ENCODE measurements around the gene VAV3.

The VAV3 gene

DNA sequence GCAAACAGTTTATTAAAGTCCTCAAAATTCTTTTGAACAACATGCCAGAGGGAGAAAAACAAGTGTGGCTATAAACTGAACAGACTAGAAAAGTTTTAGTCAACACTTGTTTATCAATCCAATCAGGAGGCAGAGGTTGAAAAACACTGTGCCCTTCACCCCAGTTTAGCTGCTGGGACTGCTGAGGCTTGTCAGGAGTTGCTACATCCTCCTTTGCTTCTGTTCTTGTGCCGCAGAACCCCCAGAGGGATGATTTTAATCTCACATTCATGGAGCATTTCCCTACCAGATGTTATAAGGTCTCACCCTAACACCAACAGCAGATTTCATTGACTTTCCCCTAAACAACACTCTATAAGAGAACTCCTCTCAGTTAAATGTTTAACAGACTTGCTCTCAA, 321.2 kb downstream of the VAV3 start:
- no peak for DNase-seq (ENCODE audit: low spot score)

DNA sequence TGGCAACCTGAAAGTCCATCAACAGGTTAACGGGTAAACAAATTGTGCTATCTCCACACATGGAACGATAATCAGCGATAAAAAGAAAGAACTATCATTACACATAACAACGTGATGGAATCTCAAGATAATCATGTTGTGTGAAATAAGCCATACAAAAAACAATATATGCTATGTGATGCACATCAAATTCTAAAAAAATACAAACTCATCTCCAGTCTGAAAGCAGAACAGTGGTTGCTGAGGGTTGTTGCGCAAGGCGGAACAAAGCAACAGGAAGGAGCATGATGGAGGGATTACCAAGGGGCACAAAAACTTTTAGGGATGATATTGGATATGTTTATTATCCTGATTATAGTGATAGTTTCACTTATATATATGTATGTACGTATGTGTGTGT, 324.8 kb downstream of the VAV3 start:
- DNase-seq (ENCODE audit: low spot score) = no peak

DNA sequence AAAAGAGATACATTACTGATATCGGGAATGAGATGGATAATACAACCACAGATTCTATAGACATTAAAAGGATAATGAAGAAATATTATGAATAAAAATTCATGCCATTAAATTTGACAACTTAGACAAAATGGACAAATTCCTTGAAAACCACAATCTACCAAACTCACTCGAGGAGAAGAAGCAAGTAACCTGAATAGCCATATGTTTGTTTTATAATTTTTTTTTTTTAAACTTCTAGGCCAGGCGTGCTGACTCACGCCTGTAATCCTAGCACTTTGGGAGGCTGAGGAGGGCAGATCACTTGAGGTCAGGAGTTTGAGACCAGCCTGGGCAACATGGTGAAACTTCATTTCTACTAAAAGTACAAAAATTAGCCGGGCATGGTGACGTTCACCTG, 327.9 kb downstream of the VAV3 start:
- no peak for DNase-seq (ENCODE audit: low spot score)

DNA sequence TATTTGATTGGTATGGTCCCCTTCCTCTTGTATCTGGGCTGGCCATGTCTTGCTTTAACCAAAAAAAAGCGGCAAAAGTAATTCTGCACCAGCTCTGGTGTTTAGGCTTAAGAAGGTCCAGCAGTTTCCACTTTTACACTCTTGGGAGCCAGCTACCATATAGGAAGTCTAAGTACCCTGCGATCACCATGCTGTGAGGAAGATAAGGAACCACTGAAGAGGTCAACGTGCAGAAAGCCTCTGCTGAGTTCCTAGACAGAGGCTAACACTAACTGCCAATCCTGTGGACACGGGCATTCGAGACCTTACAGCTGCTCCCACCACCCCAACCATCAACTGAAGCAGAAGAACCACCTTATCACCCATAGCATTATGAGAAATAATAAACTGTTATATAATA, 331.4 kb downstream of the VAV3 start:
- no peak for DNase-seq (ENCODE audit: low spot score)

DNA sequence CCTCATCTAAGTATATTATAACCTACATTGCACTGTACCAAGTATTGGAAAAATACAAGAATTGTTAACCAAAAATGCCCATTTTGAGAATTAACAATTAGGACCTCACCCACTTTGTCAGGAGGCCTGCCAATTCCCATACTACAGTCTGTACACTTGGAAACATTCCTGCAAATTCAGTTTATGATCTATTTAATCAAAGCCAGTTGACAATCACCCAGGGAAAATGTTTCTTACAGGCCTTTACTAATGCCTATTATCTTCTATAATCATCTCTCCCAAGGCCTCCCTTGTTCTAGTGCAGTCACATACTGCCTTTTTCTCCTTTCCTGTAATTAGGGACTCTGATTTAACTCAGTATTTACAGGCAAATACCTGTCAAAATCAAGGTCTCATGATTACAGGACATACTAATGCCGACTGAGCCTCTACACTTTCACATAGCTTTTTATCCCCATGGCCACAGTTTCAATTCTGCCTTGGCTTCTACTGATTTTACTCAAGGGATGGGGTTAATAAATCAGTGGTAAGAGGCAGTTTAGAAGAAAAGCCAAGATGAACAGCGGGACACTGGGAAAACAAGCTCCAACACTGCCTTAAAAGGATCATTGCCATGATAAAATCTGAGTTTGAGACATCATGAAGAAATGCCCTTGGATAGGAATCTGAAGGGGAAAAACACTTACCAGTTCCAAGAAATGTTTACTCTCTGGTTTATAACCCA, 338.7 kb downstream of the VAV3 start:
- DNase-seq (ENCODE audit: low spot score) = no peak

DNA sequence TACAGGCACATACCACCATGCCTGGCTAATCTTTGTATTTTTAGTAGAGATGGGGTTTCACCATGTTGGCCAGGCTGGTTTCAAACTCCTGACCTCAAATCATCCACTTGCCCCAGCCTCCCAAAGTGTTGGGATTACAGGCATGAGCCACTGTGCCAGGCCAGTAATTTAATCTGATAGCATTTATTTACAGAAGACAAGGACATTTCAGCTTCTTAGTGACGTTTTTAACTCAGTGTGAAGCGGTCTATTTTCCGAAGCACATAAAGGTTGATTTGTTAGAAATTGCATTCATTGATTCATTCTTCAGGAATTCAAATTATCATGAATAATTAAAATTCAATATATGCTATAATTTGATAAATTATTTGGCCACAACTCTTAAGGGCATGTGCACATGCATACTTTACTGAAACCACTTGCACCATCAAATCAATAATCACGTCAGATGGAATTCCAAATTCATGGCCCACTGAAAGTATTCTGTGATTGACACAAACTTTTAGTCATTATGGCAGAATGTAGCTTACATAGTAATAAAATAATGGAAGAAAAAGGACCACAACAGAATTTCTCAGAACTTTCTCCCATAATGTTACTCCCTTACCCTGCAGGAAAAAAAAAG, 339.5 kb downstream of the VAV3 start:
- no peak for DNase-seq (ENCODE audit: low spot score)

DNA sequence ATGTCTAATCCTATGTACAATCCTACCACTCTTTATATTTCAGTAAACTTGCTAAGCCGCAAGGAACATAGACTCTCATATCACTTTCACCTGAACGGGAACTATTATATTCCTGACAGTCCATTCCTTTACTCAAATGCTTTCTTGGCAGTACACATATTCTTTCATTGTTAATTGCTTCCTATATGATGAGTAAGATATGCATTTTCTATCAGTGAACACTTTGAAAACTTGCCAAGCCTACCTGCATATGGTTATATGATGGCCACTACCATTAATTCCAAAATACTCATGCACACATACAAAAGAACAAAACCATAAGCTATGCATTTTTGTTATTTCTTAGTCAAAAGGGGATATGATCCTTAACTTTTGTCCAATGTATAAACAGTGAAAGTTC, 341.5 kb downstream of the VAV3 start:
- no peak for DNase-seq (ENCODE audit: low spot score)

DNA sequence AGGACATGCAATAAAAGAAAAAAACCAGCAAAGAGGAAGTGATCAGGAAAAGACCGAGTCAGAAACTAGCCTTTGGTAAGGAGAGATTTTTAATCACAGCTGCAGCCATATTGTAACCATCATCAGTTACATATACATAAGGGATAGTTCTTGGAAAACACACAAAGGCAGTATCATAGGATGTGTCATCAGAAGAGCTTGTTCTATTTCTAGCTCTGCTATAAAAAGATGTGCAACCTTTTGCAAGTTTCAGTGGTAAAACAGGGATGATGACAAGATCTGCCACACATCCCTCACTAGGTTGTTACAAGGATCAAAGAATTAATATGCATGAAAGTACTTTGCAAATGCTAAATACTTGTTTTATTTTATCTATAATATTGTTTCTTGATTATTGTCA, 342.0 kb downstream of the VAV3 start:
- peak; percentile 4 for DNase-seq (ENCODE audit: low spot score)

DNA sequence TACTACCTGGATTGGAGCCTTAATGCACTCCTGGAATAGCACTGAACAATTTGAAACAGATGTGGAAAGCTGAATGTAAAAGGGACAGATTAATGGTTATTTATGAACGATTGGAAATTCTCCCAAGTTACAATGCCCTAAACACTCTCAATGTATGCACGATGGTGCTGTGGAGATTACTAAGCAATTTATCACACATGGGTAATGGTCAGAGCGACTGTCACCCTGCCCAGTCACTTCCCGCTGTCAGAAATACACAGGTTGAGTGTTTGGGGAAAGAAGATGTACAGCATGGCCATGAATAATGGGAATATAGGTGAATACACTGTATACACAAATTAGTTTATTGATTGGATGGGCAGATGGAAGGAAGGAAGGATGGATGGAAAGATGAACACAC, 342.4 kb downstream of the VAV3 start:
- DNase-seq (ENCODE audit: low spot score) = no peak

DNA sequence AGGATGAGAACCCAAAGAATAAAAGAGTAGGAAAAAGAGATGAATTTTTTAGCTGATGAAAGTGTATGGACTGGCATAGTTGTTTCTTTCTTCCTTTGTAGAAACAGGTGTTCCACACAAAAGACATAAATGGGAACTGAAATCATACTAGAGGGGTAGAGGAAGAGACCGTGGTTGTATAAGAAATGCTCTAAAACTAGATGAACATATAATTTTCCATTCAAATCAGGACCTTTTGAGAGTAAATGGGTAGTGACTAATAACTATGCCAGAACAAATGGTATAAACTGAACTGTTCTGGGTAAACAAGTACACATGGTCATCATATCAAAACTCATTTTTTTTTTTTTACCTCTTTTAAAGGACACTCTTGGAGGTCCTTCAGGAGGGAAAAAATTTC, 344.2 kb downstream of the VAV3 start:
- no peak for DNase-seq (ENCODE audit: low spot score)

DNA sequence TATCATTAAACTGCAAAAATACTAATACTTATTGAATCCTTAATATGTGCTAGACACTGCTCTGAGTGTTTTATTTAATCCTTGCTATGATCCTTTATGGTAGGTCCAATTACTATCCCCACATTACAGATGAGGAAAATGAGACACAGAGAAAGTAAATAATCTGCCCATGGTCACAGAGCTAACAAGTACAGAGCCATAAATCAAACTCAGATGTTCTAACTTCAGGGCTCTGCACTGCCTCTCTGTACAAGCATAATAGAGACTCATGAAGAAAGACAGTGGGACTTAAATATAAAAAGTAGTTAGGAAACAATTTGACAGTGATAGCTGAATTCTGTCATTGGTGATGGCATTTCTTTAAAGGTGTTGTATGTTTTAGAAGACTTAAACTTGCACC, 346.4 kb downstream of the VAV3 start:
- no peak for DNase-seq (ENCODE audit: low spot score)

DNA sequence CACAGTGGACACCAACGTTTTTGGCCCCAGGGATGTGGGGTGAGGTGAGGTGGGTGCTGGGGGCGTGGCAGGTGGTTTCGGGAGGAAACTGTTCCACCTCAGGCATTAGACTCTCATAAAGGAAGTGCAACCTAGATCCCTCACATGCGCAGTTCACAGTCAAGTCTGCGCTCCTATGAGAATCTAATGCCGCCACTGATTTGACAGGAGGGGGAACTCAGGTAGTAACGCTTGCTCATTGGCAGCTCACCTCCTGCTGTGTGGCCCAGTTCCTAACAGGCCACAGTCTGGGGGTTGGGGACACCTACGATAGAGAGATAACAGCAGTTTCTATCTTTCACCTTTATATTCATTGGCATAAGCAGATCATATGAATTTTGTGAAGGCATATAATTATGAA, 347.1 kb downstream of the VAV3 start:
- DNase-seq (ENCODE audit: low spot score) = no peak

DNA sequence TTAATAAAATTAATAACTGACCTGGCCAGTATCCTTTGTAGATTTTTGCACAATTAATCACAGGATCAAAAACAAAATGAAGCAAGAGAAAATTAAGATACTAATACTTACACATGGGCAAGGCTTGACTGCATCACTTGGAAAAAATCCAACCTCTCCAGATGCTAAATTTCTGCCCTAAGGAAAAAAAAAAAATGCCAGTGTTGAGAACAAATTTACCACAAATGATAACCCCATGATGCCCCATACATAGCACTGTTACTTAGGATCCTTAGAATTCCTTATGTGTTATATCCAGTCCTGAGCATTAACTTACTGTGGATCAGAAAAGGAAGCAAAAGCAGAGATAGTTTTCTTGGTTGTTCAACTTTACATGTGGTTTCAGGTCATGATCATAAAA, 347.5 kb downstream of the VAV3 start:
- no peak for DNase-seq (ENCODE audit: low spot score)

DNA sequence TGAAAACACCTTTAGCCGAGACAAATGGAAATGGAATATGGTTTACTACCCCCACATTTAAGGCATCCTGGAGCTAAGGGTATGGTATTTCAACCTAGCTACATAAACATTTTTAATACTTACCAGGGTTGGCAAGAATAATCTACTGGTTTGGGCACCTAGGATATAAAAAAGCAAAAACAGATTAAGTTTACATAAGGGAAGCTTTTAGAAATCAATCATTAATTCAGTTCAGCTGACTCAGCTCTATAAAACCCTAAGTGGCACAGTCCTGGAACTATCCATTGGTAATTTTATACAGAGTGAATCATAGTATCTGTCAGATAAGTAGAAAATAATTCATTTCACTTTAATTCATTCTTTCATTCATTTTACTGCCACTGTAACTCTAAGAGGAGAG, 355.2 kb downstream of the VAV3 start:
- peak; percentile 72 for DNase-seq (ENCODE audit: low spot score)

DNA sequence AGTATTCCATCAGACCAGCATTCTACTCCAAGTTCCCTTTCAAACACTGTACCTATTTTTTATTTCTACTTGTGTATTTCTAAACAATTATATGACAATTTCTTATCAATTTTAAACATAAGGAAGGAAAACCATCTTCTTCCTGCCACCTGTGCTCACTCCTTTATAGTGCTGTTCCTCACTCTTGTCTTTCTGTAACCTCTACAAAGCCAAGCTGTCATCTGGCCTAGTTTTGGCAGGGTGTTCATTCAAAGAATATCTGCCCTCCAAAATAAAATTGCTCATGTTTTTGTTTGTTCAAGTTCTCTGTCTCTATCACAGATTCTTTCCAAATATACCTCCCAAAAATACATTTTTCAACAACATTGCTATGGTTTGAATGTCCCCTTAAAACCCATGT, 360.2 kb downstream of the VAV3 start:
- no peak for DNase-seq (ENCODE audit: low spot score)

DNA sequence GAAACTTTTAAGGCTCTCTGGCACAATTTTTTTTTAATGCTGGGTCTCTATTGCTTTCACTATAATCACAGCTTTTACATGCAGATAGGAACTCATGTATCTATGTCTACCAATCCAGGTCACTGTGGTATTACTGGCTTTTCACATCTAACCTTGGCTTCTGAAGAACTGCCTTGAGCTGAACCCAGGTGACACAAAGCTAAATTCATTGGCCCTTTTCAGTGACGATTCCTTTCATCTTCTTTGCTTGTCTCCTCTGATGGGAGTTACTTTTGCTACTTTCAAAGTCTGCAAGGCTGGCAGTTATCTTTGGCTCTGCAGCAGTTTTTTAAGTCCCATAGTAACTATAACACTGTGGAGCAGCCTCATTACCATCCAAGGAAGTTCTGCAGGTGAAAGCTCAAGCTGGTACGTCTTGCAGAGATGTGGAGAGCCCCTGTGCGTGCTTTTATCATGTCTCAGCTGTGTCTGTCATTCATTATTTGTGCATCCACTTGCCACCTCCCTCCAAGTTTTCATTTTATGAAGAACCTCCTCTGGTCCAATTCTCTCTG, 364.3 kb downstream of the VAV3 start:
- DNase-seq (ENCODE audit: low spot score) = no peak

DNA sequence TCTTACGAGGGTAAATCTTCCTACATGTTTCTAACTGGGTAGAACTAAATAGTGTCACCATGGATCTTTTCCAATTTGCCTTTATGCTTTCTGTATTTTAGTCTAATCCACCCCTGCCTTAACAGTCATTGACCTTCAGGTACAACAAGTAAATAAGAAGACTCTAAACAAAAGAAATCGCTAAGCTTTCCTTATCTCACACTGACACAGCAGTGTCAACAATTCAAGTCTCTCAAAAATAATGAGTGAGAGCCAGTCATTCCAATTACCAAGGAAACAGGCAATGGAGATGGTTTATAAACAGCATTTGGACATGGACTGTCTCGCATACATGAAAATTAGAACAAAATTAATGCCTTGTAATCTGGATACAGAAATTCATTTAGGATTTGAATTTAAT, 365.8 kb downstream of the VAV3 start:
- no peak for DNase-seq (ENCODE audit: low spot score)

DNA sequence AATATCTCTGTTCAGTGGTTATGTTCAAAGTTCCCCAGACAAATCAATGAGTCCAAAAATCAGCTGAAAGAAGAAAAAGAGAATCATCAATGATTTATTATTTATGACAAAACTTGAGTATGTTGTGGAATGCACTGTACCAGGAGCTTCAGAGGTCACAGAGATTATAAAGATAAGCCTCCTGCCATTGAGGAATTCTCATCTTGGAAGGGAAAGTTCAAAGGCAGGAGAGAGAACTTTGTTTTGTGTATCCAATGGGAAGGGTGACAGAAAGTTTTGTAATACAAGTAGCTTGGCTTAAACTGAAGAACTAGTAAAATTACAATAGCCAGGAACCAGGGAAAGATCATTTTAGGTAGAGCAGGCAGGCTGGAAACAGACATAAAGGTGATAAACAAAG, 367.7 kb downstream of the VAV3 start:
- no peak for DNase-seq (ENCODE audit: low spot score)

DNA sequence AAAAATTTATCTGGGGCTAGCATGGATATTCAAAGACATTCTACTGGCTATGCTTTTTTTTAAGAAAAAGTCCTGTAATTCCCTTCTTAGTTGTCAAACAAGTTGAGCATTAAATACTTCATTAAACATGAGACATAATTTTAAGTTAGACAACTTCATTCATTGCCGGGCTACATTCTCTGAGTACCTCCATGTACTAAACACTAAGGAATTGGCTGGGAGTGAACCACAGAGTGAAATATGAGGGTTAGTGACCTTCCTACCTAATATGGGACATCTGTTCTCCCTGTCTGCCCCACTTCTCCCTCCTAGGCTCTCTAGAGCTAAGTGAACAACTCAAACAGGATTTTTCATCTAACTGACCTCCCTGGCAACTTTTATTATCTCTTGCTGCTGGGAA, 370.4 kb downstream of the VAV3 start:
- DNase-seq (ENCODE audit: low spot score) = peak; percentile 30

DNA sequence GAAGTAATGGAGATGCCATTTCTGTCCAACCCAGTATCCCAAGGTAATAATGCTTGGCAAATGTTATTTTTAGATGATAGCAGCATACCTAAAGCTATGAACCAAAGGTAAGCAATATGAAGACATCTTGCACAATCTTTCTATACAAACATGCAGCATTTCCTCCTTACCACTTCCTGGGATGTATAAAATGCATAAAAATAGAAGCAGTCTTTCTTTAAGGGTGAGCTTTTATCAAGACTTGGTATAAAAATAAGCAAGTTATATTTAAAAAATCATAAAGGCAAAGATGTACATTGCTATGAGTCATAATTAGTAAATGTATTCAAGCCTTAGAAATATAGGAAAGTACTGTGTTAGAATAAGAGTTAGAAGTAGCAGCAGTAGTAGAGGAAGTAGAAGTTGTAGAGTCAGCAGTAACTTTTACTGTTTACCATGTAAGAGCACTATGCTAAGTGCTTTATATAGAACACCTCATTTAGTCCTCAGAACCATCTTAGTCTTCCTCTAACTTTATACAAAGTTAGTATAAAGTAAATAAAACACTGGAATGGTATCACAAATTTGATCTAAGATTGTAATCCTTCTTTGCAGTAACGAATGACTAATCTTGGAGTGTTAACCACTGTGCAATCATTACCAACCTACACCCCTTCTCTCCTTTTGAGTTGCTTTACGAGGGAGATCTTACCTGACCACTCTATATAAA, 371.3 kb downstream of the VAV3 start:
- DNase-seq (ENCODE audit: low spot score) = peak; percentile 33

DNA sequence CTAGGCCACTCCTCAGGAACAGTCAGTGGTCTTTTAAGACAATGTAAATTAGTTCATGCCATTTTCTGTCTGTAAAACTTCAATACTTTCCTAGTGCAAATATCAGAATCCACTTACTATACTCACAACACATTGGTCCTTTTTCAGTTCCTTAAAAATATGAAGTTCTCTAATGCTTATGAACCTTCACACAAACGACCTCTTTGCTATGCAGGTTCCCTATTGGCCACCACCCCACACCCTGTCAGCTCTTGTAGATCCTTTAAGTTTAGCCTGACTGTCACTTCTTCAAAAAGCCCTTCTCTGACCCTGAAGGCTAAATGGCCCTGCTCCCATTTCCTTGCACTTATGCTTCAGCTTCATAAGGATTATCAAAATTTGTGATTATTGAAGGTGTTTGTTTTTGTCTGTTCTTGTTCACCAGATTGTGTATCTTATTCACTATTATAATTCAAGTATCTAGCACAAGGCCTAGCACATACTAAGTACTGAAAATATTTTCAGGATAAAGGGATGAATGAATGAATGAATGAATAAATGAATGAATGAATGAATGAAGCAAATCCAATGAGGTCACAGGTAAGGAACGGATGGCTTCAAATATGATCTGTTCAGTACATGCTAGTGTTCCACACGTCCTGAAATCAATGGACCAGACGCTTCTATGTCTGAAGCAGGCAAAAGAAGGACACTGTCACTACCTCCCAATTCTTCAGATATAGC, 373.9 kb downstream of the VAV3 start:
- DNase-seq (ENCODE audit: low spot score) = no peak

DNA sequence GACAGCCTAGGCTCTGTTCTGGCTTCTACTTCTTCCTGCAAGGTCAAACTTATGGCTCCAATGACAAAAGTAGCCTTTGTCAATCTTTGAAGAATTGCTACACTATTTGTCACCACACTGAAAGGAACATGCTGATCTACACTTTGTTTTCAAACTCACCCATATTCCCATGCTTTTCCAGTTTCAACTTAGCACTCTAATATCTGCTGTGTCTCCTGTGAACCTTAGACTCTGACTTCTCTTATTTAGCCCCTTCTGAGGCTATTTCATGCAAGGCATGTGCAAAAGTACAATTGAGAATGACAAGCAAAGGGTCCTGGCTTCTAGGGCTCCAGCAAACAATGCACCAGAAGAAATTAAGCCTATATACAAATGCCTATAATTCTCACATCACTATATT, 374.9 kb downstream of the VAV3 start:
- DNase-seq (ENCODE audit: low spot score) = no peak

DNA sequence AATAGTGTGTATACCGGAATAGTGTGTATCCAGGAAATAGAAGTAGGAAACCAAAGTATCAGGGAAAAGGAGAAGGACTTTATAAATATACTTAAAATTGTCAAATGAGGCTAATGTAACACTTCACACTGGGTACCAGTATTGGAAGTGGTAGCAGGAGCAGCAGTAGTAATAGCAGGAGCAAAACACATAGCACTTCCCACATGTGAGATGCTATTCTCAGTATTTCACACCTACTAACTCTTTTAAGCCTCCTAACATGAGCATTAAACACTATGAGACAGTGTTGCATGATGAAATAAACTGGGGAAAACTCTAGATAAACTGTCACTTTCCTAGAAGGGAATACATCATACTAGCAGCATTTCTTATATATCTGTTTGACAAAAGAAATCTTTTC, 376.7 kb downstream of the VAV3 start:
- DNase-seq (ENCODE audit: low spot score) = no peak
